ENCODE data around the gene SOX13.

The SOX13 gene

DNA sequence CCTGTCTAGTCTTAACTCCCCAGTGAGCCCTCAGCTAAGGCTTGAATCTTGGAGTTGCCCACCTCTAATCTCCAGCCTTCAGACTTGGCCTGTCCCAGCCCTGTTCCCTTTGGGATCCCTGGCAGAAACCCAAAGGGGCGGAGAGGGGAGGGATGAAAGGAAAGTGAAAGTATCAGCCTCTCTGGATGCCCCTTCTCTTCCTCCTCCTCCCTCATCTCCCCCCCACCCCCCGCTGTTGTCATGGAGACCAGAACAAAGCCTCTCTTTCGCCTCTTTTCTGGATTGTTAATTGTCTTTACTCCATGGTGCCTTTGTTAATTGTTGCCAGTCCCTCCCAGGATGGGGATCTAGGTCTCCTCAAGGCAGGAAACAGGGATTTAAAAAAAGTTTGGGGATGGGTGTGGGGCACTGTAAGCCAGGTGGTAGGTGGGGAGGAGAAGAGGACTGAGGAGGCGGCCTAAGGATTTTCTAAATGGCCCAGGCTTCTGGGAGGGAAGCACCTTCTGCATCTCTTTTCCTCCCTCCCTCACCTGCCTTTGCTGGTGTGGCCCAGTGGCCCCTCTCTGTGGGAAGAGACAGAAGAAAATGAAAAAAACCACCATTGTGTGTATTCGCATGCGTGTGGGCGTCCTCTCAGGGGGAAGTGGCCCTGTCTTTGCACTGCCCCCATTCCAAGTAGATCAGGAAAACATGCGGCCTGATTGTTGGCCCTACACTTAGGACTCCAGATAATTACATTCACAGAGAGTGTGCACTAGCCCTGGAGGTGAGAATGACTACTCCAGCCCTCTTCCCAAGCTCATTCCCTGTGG lies 7.5 kb upstream of the SOX13 start:
- FAIRE-seq = no peak

DNA sequence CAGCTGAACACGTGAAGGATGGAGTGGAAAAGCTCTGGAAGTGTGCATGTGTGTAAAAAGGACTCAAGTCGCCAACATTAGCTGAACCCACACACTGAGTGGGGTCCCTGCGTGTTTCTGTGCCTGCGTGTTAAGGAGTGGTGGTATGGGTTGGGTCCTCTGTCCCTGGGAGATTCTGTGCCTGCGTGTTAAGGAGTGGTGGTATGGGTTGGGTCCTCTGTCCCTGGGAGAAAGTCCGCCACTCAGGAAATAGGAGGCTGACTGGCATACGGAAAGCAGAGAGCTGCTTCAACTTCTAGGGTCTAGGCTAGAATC lies 7.0 kb upstream of the SOX13 start:
- FAIRE-seq = no peak

GRCh38 chr1:204067935-204068334 lies 5.0 kb upstream of the SOX13 start:
- no peak for FAIRE-seq

DNA sequence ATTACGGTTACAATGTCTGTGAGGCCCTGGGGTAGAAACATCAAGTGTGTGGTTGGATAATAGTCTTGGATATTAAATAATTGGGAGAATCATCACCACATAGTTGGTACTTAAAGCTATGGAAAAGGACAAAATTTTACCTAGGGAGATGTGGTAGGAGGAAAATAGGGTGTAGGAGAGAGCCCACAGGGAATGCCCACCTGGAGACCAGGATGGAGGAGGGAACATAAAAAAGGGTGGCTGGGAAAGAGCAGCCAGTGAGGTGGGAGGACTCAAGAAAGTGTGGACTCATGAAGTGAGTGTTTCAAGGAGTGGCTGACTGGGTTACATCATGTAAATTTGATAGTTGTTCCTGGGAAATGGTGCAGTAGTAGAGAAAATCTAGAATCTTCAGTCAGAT lies 3.0 kb upstream of the SOX13 start:
- FAIRE-seq = no peak

GRCh38 chr1:204070895-204071294 lies 2.0 kb upstream of the SOX13 start:
- FAIRE-seq = no peak

- FAIRE-seq = no peak
Measured at GRCh38 chr1:204073837-204074273, 940 bp downstream of the SOX13 start.

- no peak for FAIRE-seq
Measured at GRCh38 chr1:204074274-204075138, 1.6 kb downstream of the SOX13 start.

GRCh38 chr1:204075139-204075521 lies 2.2 kb downstream of the SOX13 start:
- FAIRE-seq = no peak

DNA sequence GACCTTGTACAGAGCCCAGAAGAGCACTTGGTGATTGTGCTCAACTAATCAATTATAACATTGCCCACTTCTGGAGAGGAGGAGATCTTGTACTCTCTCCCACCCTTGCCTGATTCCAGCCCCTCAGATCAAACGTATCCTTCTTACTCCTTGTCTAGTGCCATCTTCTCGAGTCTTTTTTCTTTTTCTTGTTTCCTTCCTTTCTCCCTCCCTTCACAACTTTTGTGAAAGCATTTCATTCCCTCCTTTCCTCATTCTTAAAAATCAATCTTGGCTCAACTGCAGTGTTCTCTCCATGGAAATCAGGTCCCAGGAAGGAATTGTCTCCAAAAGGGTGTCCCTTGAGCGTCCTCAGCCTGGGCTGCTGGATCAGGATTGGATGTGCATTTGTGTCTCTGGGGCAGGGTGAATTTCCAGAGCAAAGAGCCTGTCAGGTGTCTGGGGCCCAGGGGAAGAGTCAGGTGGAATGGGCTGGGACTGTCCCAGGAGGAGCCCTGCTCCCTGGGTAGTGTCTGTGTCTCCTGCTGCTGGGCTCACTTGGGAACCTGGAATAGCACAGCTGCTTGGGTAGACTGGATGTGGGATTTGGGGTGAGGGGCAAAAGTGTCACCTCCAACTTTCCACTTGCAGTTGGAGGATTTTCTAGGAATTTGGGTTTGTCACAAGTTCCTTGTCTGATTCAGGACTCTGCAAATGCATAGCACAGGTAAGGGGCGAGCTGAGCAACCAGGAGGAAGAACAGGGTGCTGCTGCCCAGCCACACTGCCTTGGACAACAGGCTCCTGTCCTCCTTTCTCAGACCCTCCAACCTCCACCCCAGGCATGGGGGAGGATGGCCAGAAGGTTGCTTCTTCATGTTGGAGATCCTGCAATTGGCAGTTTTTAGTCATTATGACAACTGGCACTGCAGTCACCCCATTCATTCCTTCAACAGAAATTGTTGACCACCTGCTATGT lies 3.3 kb downstream of the SOX13 start:
- no peak for FAIRE-seq

- FAIRE-seq = no peak
Measured at GRCh38 chr1:204076891-204077290, 4.0 kb downstream of the SOX13 start.

DNA sequence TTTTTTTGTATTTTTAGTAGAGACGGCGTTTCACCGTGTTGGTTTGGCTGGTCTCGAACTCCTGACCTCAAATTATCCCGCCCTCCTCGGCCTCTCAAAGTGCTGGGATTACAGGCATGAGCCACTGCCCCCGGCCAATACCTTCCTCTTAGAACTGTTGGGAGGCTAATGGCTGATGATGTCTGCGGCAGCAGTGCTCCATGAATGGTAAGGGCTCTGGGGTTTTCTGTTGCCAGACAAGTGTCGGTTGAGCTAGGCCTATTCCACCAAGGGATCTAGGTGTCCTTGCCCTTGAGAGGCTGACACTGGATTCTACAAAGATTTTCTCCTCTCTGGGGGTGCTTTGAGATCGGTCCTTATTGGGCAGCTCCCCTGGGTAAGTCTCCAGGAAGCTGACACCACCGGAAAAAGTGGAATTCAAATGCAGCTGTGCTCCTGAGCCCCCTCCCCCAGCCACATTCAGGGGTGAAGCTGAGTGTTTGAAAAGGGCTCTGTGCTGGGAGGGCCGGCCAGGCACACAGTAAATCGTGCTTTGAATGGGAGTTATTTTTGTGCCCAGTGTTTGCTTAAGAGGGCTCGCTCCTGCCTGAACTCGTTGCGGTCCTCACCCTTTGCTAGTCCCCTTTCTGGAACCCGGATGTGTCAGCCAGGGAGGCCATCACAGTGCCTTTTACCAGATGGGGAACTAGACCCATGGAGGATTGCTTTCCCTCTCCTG lies 5.2 kb downstream of the SOX13 start:
- FAIRE-seq = no peak

DNA sequence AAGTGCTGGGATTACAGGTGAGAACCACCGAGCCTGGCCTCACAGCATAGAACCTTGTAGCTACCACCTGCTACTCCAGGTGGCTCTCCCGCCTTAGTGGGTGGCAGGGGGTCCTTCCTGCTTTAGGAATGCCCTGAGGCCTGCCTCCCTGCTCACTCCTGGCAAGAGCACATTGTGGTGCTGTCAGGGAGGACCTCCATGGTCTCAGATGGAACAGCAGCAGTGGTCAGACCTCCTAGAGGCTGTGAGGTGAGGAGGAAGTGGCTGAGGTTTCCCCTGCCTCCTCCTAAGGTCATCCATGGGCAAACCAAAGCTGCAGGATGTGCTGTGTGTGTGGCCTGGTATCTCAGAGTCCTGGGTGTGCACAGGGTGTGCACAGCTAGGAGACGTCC lies 6.7 kb downstream of the SOX13 start:
- no peak for FAIRE-seq

GRCh38 chr1:204080163-204080903 lies 7.4 kb downstream of the SOX13 start:
- FAIRE-seq = no peak

GRCh38 chr1:204081164-204081790 lies 8.4 kb downstream of the SOX13 start:
- FAIRE-seq = no peak

- FAIRE-seq = no peak
Measured at GRCh38 chr1:204081791-204082513, 9.0 kb downstream of the SOX13 start.

DNA sequence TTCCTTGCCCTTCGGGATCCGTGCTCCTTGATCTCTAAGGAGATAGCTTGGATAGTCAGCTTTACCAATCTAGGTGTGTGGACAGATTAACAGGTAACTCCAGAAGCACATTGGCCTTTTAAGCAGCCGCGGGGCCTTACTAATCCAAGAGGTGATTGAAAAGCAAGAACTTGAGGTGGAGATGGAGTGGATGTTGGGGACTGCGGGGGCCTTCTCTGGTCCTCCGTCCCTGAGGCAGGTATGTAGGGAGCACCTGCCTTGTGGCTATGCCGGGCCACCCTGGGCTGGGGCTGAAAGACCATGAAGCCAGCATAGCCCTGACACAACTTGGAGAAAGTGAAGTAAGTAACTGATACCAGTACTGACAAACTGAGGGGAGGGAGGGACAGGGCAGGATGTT lies 10.6 kb downstream of the SOX13 start:
- no peak for FAIRE-seq

- no peak for FAIRE-seq
Measured at GRCh38 chr1:204084247-204084772, 11.4 kb downstream of the SOX13 start.

- no peak for FAIRE-seq
Measured at GRCh38 chr1:204085876-204086275, 13.0 kb downstream of the SOX13 start.

DNA sequence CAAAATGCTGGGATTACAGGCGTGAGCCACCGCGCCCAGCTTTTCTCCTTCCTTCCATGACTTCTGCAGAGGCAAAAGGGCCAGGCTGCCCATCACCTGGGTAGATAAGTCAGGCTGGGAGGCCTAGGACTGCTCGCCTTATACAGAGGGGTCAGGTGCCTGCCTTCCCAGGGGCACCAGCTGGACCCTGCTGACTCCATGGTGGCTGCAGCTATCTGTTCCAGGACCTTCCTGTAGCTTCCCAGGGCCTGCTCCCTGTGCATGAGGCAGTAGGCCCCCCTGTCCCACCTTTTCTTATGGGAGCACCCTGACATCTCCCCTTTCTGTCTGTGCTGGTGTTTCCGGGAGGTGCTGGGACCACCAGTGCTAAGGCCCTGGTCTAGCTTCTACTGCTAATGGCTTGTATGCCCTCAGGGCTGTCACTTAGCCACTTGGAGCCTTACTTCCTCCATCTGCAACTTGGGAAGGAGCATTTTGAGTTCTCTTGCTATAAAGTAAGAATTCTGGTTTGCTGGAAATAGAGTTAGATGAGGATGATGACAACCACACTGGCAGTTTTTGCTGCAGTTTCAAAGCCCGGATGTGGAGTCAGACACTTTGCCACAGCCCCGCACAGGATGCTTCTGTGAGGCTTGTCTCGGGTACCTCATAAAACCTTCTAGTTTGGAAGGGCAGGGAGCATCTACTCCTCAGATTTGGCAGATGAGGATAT lies 14.4 kb downstream of the SOX13 start:
- FAIRE-seq = no peak
